GM12892 (cell line): Measurements from ENCODE around the gene IL9R.

Experiments
- POLR2A ChIP-seq: IDR thresholded peaks from 2 replicates; pipeline ENCODE4 v1.6.1; 2011; ENCODE audit warnings: low read depth, low read length, control low read depth
- POLR2AphosphoS5 ChIP-seq: IDR thresholded peaks from 2 replicates; pipeline ENCODE4 v1.6.1; 2011; ENCODE audit warnings: low read depth, low read length, control low read depth
- TAF1 ChIP-seq: IDR thresholded peaks from 2 replicates; pipeline ENCODE4 v1.6.1; 2011; ENCODE audit warnings: low read depth, mild to moderate bottlenecking, control low read depth, low read length, borderline replicate concordance

GRCh38 chrX:155949098-155949497 is 48.4 kb upstream of the IL9R start:
- TF ChIP-seq POLR2A (no peak), POLR2AphosphoS5 (no peak), TAF1 (no peak)
